OCI-LY1 (cell line): ENCODE results near the gene NDC1.

Experiments
- H2AFZ ChIP-seq: fragments of 200-600 bp; sonication (generic), shearing (Covaris generic); 2 replicates; pipeline ENCODE4 v1.6.0; 2014; ENCODE audit warnings: antibody characterized with exemption, mild to moderate bottlenecking, low read length
- H3F3A ChIP-seq: fragments of 200-600 bp; sonication (generic), shearing (Covaris generic); 2 replicates; pipeline ENCODE4 v1.6.0; 2014; ENCODE audit warnings: mild to moderate bottlenecking, antibody characterized with exemption, low read length, moderate library complexity; ENCODE audit not compliant: insufficient read depth
- H3K27ac ChIP-seq: fragments of 200-600 bp; sonication (generic); 2 replicates; pipeline ENCODE4 v1.5.1; 2014; ENCODE audit warnings: low read length, mixed run types, mild to moderate bottlenecking, low read depth; ENCODE audit not compliant: poor library complexity, severe bottlenecking
- H3K27me3 ChIP-seq: fragments of 200-600 bp; sonication (generic); 2 replicates; pipeline ENCODE4 v1.6.0; 2014; ENCODE audit warnings: antibody characterized with exemption, mild to moderate bottlenecking, low read length, moderate library complexity; ENCODE audit not compliant: insufficient read depth
- H3K36me3 ChIP-seq: fragments of 200-600 bp; sonication (generic); 2 replicates; pipeline ENCODE4 v1.6.1; 2014; ENCODE audit warnings: mild to moderate bottlenecking, antibody characterized with exemption, low read length, moderate library complexity, mixed read lengths; ENCODE audit not compliant: insufficient read depth
- H3K4me1 ChIP-seq: fragments of 200-600 bp; sonication (generic); 2 replicates; pipeline ENCODE4 v1.5.1; 2014; ENCODE audit warnings: mild to moderate bottlenecking, low read length, moderate library complexity; ENCODE audit not compliant: insufficient read depth, severe bottlenecking
- H3K4me2 ChIP-seq: fragments of 200-600 bp; sonication (generic), shearing (Covaris generic); 2 replicates; pipeline ENCODE4 v1.6.1; 2014; ENCODE audit warnings: low read length
- H3K4me3 ChIP-seq: fragments of 200-600 bp; sonication (generic); 2 replicates; pipeline ENCODE4 v1.5.1; 2014; ENCODE audit warnings: low read length, low read depth, mild to moderate bottlenecking, mixed read lengths; ENCODE audit not compliant: poor library complexity, severe bottlenecking
- H3K79me2 ChIP-seq: fragments of 200-600 bp; shearing (Covaris generic); 2 replicates; pipeline ENCODE4 v1.6.1; 2016; ENCODE audit warnings: mixed run types, low read length, mixed read lengths; ENCODE audit not compliant: insufficient read depth
- H3K9ac ChIP-seq: fragments of 200-600 bp; sonication (generic), shearing (Covaris generic); 2 replicates; pipeline ENCODE4 v1.6.1; 2014; ENCODE audit warnings: mild to moderate bottlenecking, low read length, mixed read lengths
- H3K9me2 ChIP-seq: fragments of 200-600 bp; sonication (generic), shearing (Covaris generic); 2 replicates; pipeline ENCODE4 v1.6.1; 2014; ENCODE audit warnings: low read depth, mild to moderate bottlenecking, low read length, mixed read lengths
- H3K9me3 ChIP-seq: fragments of 200-600 bp; shearing (Covaris generic); 2 replicates; pipeline ENCODE4 v1.6.1; 2014; ENCODE audit warnings: low read length, mixed read lengths
- H4K20me1 ChIP-seq: fragments of 200-600 bp; sonication (generic), shearing (Covaris generic); 2 replicates; pipeline ENCODE4 v1.6.0; 2016; ENCODE audit warnings: mild to moderate bottlenecking, low read length; ENCODE audit not compliant: insufficient read depth
- CTCF ChIP-seq: fragments of 200-600 bp; sonication (generic), shearing (Covaris generic); IDR thresholded peaks from 2 replicates; pipeline ENCODE4 v1.5.1; 2017; ENCODE audit warnings: mild to moderate bottlenecking, antibody characterized with exemption, low read length, moderate library complexity, mixed read lengths
- EZH2 ChIP-seq: fragments of 200-600 bp; sonication (generic), shearing (Covaris generic); IDR thresholded peaks from 2 replicates; pipeline ENCODE4 v1.8.0; 2017; ENCODE audit warnings: borderline replicate concordance, mixed run types, mild to moderate bottlenecking, antibody characterized with exemption, low read length, moderate library complexity, mixed read lengths

Gene NDC1

GRCh38 chr1:53781654-53782053 is 56.4 kb downstream of the NDC1 start:
- Histone ChIP-seq H3K4me2 (no peak overlapping the region), H3K9ac (no peak overlapping the region), H3K4me1 (no peaks in the 10 kb centered on the region), H3K9me3 (no peaks in the 10 kb centered on the region), H3K4me3 (no peak overlapping the region), H3F3A (no peaks in the 10 kb centered on the region), H3K27me3 (no peaks in the 10 kb centered on the region), H3K27ac (no peak overlapping the region), H2AFZ (no peak overlapping the region), H3K9me2 (no peaks in the 10 kb centered on the region), H4K20me1 (no peaks in the 10 kb centered on the region), H3K36me3 (peaks cover 91% of the 10 kb centered on the region), H3K79me2 (no peaks in the 10 kb centered on the region)
- TF ChIP-seq EZH2 = no peak
- no peak for TF ChIP-seq CTCF

- Histone ChIP-seq H3K9me2 (no peaks in the 10 kb centered on the region), H3K9ac (no peak overlapping the region), H3K79me2 (no peaks in the 10 kb centered on the region), H3K36me3 (peaks cover 81% of the 10 kb centered on the region), H3K4me1 (no peaks in the 10 kb centered on the region), H3K27me3 (no peaks in the 10 kb centered on the region), H3K9me3 (no peaks in the 10 kb centered on the region), H4K20me1 (no peaks in the 10 kb centered on the region), H3K4me2 (no peak overlapping the region), H2AFZ (no peak overlapping the region), H3K27ac (no peak overlapping the region), H3F3A (no peaks in the 10 kb centered on the region), H3K4me3 (no peak overlapping the region)
- TF ChIP-seq CTCF (no peak), EZH2 (no peak)
Observed at GRCh38 chr1:53777272-53777671, 60.8 kb downstream of the NDC1 start.

GRCh38 chr1:53771648-53772047 is 66.4 kb downstream of the NDC1 start:
- H3K27ac ChIP-seq = no peak overlapping the region
- H3K9me2 ChIP-seq = no peaks in the 10 kb centered on the region
- H3K36me3 ChIP-seq = peaks cover 80% of the 10 kb centered on the region

More at GRCh38 chr1:53771648-53772047, 66.4 kb downstream of the NDC1 start:
- H3K4me3 ChIP-seq = no peak overlapping the region
- TF ChIP-seq EZH2 (no peak), CTCF (no peak)
- H3K9ac ChIP-seq = no peak overlapping the region
- no peaks in the 10 kb centered on the region for H3F3A ChIP-seq
- no peaks in the 10 kb centered on the region for H3K27me3 ChIP-seq
- no peaks in the 10 kb centered on the region for H4K20me1 ChIP-seq
- H3K79me2 ChIP-seq = no peaks in the 10 kb centered on the region
- H3K4me1 ChIP-seq = no peaks in the 10 kb centered on the region
- no peaks in the 10 kb centered on the region for H3K9me3 ChIP-seq
- no peak overlapping the region for H2AFZ ChIP-seq
- no peak overlapping the region for H3K4me2 ChIP-seq
